NCI-H82 (cell line): ENCODE measurements around the gene SLC35B1.
"Not testable (repeated sequence)": the region's sequence is repeated elsewhere in the genome, so short reads cannot be mapped to it uniquely, and the experiment has no call there.

ENCODE experiments used
- DNase-seq: peaks from one replicate; lab custom pipeline; 2025; lab: John Stamatoyannopoulos, UW

SLC35B1 gene

GRCh38 chr17:49699966-49700575 lies 7.7 kb downstream of the SLC35B1 start:
- peak; percentile 50 for DNase-seq

GRCh38 chr17:49698005-49698404 lies 9.8 kb downstream of the SLC35B1 start:
- peak; percentile 46 for DNase-seq

- DNase-seq: no peak
Measured at GRCh38 chr17:49696233-49696761, 11.5 kb downstream of the SLC35B1 start.

- DNase-seq: no peak
Measured at GRCh38 chr17:49695698-49696232, 12.0 kb downstream of the SLC35B1 start.

- DNase-seq: peak; percentile 69
Measured at GRCh38 chr17:49694847-49695697, 12.7 kb downstream of the SLC35B1 start.

- DNase-seq: no peak
Measured at GRCh38 chr17:49692751-49693150, 15.0 kb downstream of the SLC35B1 start.

- DNase-seq: no peak
Measured at GRCh38 chr17:49691677-49692191, 16.0 kb downstream of the SLC35B1 start.

- DNase-seq: no peak
Measured at GRCh38 chr17:49691086-49691676, 16.6 kb downstream of the SLC35B1 start.

GRCh38 chr17:49690256-49690655 lies 17.5 kb downstream of the SLC35B1 start:
- DNase-seq: peak; percentile 90

- no peak for DNase-seq
Measured at GRCh38 chr17:49688848-49689247, 18.9 kb downstream of the SLC35B1 start.

- no peak for DNase-seq
Measured at GRCh38 chr17:49687878-49688491, 19.8 kb downstream of the SLC35B1 start.

- peak; percentile 44 for DNase-seq
Measured at GRCh38 chr17:49681106-49681979, 26.4 kb downstream of the SLC35B1 start.

- no peak for DNase-seq
Measured at GRCh38 chr17:49680314-49680713, 27.4 kb downstream of the SLC35B1 start.

- peak; percentile 100 for DNase-seq
Measured at GRCh38 chr17:49677933-49678847, 29.6 kb downstream of the SLC35B1 start, which contains the start of gene SPOP. SPOP (minus strand) TSS chr17:49678097; CDS start chr17:49622810, 55,287 bp downstream.

- peak; percentile 97 for DNase-seq
Measured at GRCh38 chr17:49677134-49677932, 30.4 kb downstream of the SLC35B1 start.

GRCh38 chr17:49676276-49676868 lies 31.4 kb downstream of the SLC35B1 start:
- no peak for DNase-seq

GRCh38 chr17:49674507-49674906 lies 33.3 kb downstream of the SLC35B1 start:
- no peak for DNase-seq

- not testable (repeated sequence) for DNase-seq
Measured at GRCh38 chr17:49673679-49674078, 34.1 kb downstream of the SLC35B1 start.
